ENCODE results near the gene FOXO1. TPM values are rescaled to one million over a fixed set of nuclear protein-coding genes. Genes with fewer than 3 reads are reported as not detected.

The FOXO1 gene
- total RNA-seq, 2 experiments from 2014 or later, result 34.2 to 34.5 TPM

DNA sequence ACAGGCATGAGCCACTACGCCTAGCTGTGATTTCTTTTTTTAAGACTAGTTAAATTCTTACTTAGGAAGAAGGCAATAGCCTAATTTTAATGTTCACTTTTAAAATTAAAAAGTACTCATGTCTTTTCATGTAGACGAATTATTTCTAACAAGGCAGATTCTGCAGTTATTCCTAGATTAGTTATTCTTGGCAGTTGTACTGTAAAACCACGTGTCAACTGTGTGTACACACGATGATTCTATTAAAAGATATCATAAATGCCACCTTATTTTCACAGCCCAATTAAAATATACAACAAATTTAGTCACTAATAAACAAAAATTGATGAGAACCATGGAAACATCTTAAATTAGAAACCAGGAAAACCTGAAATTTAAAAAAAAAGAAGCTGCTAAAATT is 10.6 kb upstream of the FOXO1 start:
- intact Hi-C loops (cut with micrococcal nuclease), result no loop called here
- Mint-ChIP-seq H3K4me1 (ENCODE audit: low read depth) (peaks cover 16% of the 10 kb centered on the region), H3K27ac (no peak overlapping the region), H3K9me3 (no peaks in the 10 kb centered on the region), H3K36me3 (no peaks in the 10 kb centered on the region), H3K4me3 (no peak overlapping the region), H3K27me3 (no peaks in the 10 kb centered on the region)
- no peak for DNase-seq
- POLR2A ChIA-PET, result no interaction called here
- CTCF ChIA-PET, result interaction anchor here (1.4 kb wide), 1 partner anchor 992 kb away, joined by 3 read pairs; no protein-coding TSS in a partner anchor

DNA sequence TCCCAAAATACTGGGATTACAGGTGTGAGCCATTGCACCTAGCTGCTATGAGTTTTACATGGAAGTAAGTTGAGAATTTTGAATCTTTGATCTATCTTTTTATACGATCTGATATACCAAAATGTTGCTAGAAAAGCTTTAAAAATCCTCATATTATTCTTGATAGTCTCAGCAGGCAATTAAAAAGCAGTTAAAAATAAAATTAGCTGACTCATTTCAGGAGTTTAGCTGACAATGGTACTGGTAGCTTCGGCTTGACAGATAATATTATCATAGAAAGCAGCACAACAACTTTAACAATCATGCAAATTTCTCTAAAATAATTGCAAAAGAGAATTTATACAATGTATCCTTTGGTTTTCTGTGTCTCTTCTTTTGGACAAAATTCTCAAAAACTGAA is 9.6 kb upstream of the FOXO1 start:
- H3K9me3 Mint-ChIP-seq, result no peaks in the 10 kb centered on the region
- ChIA-PET CTCF (interaction anchor here (0.6 kb wide), 1 partner anchor 600 kb away, joined by 3 read pairs; no protein-coding TSS in a partner anchor), POLR2A (no interaction called here)
- intact Hi-C loops (cut with micrococcal nuclease), result no loop called here
- no peaks in the 10 kb centered on the region for H3K27me3 Mint-ChIP-seq
- no peaks in the 10 kb centered on the region for H3K36me3 Mint-ChIP-seq
- H3K4me3 Mint-ChIP-seq, result no peak overlapping the region
- no peak overlapping the region for H3K27ac Mint-ChIP-seq
- DNase-seq, result no peak
- H3K4me1 Mint-ChIP-seq (ENCODE audit: low read depth), result peaks cover 19% of the 10 kb centered on the region

DNA sequence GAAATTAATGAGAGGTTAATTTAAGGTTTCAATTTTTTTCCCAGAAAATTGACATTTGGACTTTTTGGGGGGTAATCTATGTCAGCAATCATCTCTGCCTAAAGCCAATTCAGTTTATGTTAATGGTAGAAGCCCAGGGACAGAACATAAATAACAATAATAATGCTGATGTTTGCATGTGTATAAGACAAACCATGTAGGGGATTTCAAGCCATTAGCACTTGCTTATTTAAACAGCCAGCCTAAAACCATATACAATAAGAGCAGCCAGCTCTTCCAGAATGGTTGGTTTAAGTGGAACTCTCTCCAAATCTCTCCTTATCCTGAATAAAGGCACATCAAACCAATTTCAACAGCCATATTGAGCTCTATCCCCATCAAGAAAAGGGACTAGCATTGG is 7.0 kb upstream of the FOXO1 start:
- H3K9me3 Mint-ChIP-seq, result no peaks in the 10 kb centered on the region
- DNase-seq, result no peak

DNA sequence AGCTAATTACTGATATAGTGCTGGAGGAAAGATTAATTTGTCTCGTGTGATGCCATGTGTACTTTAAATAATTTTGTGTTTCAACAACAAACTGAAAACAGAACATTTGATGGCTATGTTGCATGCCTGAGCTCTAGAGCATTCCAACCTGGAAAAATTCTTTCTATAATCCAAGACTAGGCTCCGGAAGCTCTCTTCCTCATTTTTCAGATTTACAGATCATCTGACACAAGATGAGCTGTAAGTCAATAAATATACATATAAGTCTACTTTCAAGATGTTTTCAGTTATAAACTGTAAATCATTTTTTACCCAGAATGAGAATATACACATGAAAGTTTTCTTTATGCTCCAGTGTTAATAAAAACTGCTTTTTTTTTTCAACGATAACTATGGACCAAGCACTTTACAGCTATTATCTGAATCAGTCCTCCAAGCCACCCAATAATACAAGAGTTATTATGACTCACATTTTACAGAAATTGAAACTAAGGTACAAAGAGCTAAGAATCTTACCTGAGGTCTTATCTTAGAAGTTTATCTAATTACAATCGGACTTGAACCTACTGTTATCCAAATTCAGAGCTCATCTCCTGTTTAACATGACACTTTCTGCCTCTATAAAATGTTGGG is 6.4 kb upstream of the FOXO1 start:
- H3K4me1 Mint-ChIP-seq (ENCODE audit: low read depth), result peaks cover 30% of the 10 kb centered on the region
- no peak overlapping the region for H3K27ac Mint-ChIP-seq
- CTCF ChIA-PET, result interaction anchor here (0.6 to 4.2 kb wide), 5 partner anchors 10 to 604 kb away, joined by 3 to 15 read pairs (median 4); no protein-coding TSS in a partner anchor
- POLR2A ChIA-PET, result interaction anchor here (0.8 to 1.0 kb wide), 2 partner anchors 19 to 229 kb away, joined by 3 to 4 read pairs; no protein-coding TSS in a partner anchor
- no peaks in the 10 kb centered on the region for H3K27me3 Mint-ChIP-seq
- no peak overlapping the region for H3K4me3 Mint-ChIP-seq
- no peaks in the 10 kb centered on the region for H3K36me3 Mint-ChIP-seq
- intact Hi-C loops (cut with micrococcal nuclease), result no loop called here
- no peak for DNase-seq
- H3K9me3 Mint-ChIP-seq, result no peaks in the 10 kb centered on the region

More for the DNA sequence above, 7.0 kb upstream of the FOXO1 start:
- ChIA-PET CTCF (interaction anchor here (0.6 to 4.2 kb wide), 4 partner anchors 9 to 605 kb away, joined by 3 to 15 read pairs (median 4); no protein-coding TSS in a partner anchor), POLR2A (interaction anchor here (0.6 to 1.0 kb wide), 3 partner anchors 13 to 229 kb away, joined by 3 to 4 read pairs (median 3); no protein-coding TSS in a partner anchor)
- Mint-ChIP-seq H3K36me3 (no peaks in the 10 kb centered on the region), H3K27ac (no peak overlapping the region), H3K27me3 (no peaks in the 10 kb centered on the region), H3K4me1 (ENCODE audit: low read depth) (peaks cover 24% of the 10 kb centered on the region), H3K4me3 (no peak overlapping the region)
- intact Hi-C loops (cut with micrococcal nuclease), result no loop called here

DNA sequence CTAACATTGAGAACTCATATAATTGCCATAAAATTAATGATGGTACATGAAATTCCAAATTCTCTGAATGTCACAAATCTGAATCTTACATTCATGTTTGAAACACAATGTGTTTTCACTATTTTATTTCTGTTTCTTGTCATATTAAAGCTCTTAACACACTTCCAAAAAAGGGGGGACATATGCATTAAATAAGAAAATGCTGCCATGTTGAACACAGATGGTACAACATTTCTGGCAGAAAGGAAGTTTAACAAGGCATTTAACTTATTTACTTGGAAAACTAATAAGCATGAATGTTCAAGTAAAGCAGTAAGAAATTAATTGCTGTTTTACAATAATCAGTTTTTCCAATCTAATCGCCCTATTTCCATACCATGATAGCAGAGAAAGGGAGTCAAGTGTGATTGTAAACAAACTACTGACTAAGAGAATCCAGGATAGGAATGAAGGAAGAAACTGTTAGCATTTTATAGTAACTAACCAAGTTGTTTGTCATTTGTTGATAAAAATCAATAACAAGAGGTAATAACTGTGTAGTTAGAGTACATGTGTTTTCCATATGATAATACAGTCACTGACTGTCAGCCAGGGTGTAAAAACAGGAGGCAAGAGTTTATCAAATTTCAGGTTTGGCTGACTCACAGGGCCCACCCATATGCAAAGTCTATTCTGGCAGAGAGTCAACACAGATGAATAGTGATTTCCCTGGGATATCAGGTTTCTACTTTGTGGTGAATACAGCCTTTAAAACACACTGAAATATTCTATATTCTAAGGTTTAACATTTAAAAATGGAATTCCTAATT is 5.7 kb upstream of the FOXO1 start:
- ChIA-PET POLR2A (interaction anchor here (0.8 kb wide), 1 partner anchor 228 kb away, joined by 4 read pairs; no protein-coding TSS in a partner anchor), CTCF (interaction anchor here (0.7 to 4.2 kb wide), 2 partner anchors 11 to 249 kb away, joined by 3 to 15 read pairs; no protein-coding TSS in a partner anchor)
- Mint-ChIP-seq H3K4me1 (ENCODE audit: low read depth) (peaks cover 36% of the 10 kb centered on the region), H3K36me3 (no peaks in the 10 kb centered on the region), H3K27ac (no peak overlapping the region), H3K27me3 (no peaks in the 10 kb centered on the region), H3K9me3 (no peaks in the 10 kb centered on the region), H3K4me3 (no peak overlapping the region)
- peak; percentile 32 for DNase-seq
- intact Hi-C loops (cut with micrococcal nuclease), result no loop called here

DNA sequence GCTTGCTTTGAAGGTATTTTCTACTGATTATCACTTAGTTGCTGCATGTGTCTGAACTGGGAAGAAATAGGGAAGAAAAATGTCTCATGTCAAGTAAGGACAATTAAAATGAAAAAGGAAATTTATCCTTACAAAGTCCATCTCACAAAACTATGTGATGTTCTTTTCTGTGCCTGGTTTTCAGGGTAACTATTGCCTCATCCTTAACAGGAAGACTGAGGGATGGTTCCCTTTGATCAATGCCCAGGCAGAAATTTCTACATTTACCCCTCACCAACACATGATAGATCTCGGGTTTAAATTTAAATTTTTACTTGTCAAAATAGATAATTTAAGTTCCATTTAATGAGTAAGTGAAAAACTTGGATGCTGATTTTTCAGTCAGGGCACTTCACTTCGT is 3.9 kb upstream of the FOXO1 start:
- Mint-ChIP-seq H3K4me1 (ENCODE audit: low read depth) (peaks cover 36% of the 10 kb centered on the region), H3K36me3 (peaks cover 2% of the 10 kb centered on the region)
- intact Hi-C loops (cut with micrococcal nuclease), result no loop called here

DNA sequence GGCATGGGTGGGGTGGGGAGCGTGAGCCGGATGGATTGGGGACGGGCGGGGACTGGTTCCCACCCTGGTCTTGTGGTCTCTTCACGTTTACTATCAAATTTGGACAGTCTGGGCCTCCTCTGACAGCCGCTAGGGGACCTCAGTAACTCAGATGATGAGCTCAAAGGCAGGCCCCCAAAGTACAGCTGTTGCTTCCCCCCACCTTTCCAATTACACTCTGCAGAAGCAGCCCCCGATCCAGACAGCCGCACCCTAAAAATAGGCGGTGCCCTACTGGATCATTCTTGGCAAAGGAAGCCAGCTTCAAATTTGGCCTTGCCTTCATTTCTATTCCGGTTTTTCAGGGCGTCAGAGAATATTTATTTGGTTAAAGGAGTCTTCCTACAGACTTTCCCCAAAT is 1.9 kb upstream of the FOXO1 start:
- Mint-ChIP-seq H3K27me3 (no peaks in the 10 kb centered on the region), H3K27ac (no peak overlapping the region), H3K4me3 (peak overlapping the region; percentile 77), H3K4me1 (ENCODE audit: low read depth) (peaks cover 33% of the 10 kb centered on the region), H3K9me3 (no peaks in the 10 kb centered on the region), H3K36me3 (peaks cover 13% of the 10 kb centered on the region)
- CTCF ChIA-PET, result interaction anchor here (0.6 to 2.0 kb wide), 15 partner anchors 14 to 985 kb away, joined by 3 to 10 read pairs (median 4); no protein-coding TSS in a partner anchor
- POLR2A ChIA-PET, result interaction anchor here (0.6 to 1.2 kb wide), 2 partner anchors 16 to 91 kb away, joined by 3 read pairs; no protein-coding TSS in a partner anchor
- intact Hi-C loops (cut with micrococcal nuclease), result loop anchor here (10.0 kb wide), 1 partner anchor 1634 kb away; the partner anchor contains the start of genes NHLRC3 and PROSER1
- peak; percentile 50 for DNase-seq

More for the DNA sequence above, 3.9 kb upstream of the FOXO1 start:
- H3K27ac Mint-ChIP-seq, result no peak overlapping the region
- no peak for DNase-seq
- H3K9me3 Mint-ChIP-seq, result no peaks in the 10 kb centered on the region
- CTCF ChIA-PET, result no interaction called here
- H3K4me3 Mint-ChIP-seq, result no peak overlapping the region
- POLR2A ChIA-PET, result no interaction called here
- no peaks in the 10 kb centered on the region for H3K27me3 Mint-ChIP-seq

DNA sequence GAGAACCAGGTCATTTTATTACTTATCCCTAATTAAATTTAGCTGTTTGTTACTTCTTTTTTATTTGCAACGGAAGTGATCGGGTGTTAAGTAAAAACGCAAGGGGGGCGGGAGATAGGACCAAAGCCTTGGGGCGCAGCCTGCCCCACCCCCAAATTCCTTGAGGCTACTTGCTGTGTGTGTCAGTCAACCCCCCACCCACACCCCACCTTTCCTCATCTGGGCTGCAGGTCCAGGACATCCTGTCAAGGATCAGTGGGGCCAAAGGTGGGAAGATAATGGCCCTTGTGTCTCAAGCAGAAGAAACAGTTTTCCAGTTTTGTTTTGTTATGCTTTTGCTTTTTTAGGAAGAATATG is 1.2 kb upstream of the FOXO1 start:
- H3K27me3 Mint-ChIP-seq, result no peaks in the 10 kb centered on the region
- POLR2A ChIA-PET, result interaction anchor here (1.2 kb wide), 1 partner anchor 15 kb away, joined by 3 read pairs; no protein-coding TSS in a partner anchor

DNA sequence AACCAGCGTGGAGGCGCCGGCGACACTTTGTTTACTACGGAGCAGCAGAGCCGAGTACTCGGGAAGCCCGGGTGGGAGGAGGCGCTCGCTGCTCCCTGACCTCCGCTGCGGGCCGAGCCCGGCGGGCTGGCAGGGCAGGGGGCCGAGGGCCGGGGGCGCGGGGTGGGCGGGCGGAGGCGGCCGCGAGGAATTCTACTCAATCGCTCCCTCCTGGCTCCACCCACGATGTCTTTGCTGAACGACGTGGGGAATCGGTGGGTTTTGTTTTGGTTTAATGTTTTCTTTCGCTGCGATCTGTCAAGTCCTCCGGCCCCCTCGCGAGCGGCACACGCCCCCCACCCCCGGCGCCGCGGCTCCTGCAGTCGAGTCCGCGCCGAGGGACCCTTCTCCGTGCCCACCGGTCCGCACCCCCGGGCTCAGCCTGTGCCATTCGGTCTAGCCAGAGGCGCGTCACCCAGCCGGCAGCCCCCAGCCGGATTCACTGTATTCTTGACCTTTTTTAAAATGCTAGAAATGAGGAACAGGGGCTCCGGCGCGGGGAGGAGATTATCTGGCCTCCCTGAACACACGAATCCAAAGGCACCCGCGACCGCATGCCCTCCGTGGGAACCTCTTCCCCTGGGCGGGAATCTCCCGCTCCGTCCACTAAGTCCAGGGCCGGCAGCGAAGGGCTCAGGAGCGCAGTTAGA is 636 bp upstream of the FOXO1 start:
- Mint-ChIP-seq H3K36me3 (peaks cover 15% of the 10 kb centered on the region), H3K27ac (peak overlapping the region; percentile 72), H3K4me3 (peak overlapping the region; percentile 77), H3K9me3 (no peaks in the 10 kb centered on the region), H3K27me3 (no peaks in the 10 kb centered on the region), H3K4me1 (ENCODE audit: low read depth) (peaks cover 30% of the 10 kb centered on the region)
- CTCF ChIA-PET, result interaction anchor here (1.4 to 2.0 kb wide), 5 partner anchors 15 to 598 kb away, joined by 3 to 10 read pairs (median 5); no protein-coding TSS in a partner anchor
- DNase-seq, result peak; percentile 45
- POLR2A ChIA-PET, result interaction anchor here (1.2 to 5.2 kb wide), 3 partner anchors 14 to 351 kb away, joined by 3 to 39 read pairs (median 6); no protein-coding TSS in a partner anchor
- intact Hi-C loops (cut with micrococcal nuclease), result loop anchor here (2.0 to 10.0 kb wide), 2 partner anchors 110 to 1632 kb away; partner anchors contain the start of genes NHLRC3 and PROSER1

More for the DNA sequence above, 1.2 kb upstream of the FOXO1 start:
- intact Hi-C loops (cut with micrococcal nuclease), result loop anchor here (2.0 to 10.0 kb wide), 2 partner anchors 109 to 1633 kb away; partner anchors contain the start of genes NHLRC3 and PROSER1
- Mint-ChIP-seq H3K9me3 (no peaks in the 10 kb centered on the region), H3K27ac (peak overlapping the region; percentile 72), H3K4me1 (ENCODE audit: low read depth) (peaks cover 31% of the 10 kb centered on the region), H3K4me3 (peak overlapping the region; percentile 77), H3K36me3 (peaks cover 15% of the 10 kb centered on the region)
- no peak for DNase-seq
- CTCF ChIA-PET, result interaction anchor here (1.4 to 2.0 kb wide), 6 partner anchors 14 to 598 kb away, joined by 3 to 10 read pairs (median 5); no protein-coding TSS in a partner anchor

DNA sequence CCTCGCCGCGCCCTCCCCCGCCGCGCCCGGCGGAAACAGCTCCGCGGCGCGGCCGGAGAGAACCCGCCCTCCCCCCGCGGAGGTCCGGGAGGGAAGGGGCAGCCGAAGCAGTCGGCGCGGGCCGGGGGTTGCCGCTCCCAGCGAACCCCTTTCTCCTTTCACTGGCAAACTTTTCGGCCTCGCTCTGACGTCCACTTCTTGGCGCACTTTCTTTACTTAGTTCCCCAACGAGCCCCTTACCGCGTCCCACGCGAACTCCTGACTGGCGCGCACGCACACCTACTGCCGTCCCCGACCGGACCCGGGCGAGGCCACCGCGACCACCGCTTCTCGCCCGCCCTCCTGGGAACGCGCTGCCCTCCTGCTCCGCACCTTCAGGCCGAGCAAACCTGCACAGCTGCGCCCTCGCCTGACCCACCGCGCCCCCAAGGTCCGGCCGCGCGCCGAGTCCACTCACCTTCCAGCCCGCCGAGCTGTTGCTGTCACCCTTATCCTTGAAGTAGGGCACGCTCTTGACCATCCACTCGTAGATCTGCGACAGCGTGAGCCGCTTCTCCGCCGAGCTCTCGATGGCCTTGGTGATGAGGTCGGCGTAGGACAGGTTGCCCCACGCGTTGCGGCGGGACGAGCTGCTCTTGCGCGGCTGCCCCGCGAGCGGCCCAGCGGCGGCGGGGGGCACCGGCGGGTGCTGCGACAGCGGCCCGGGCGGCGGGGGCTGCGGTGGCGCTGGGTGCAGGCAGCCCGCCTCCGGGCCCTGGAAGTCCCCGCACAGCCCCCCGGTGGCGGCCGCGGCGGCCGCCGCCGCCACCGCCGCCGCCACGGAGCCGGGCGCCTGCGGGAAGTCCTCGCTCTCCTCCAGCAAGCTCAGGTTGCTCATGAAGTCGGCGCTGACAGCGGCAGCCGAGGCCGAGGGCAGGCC is 1.1 kb downstream of the FOXO1 start:
- Mint-ChIP-seq H3K4me3 (peak overlapping the region; percentile 91), H3K9me3 (no peaks in the 10 kb centered on the region), H3K4me1 (ENCODE audit: low read depth) (peaks cover 42% of the 10 kb centered on the region), H3K36me3 (peaks cover 22% of the 10 kb centered on the region), H3K27ac (peak overlapping the region; percentile 96), H3K27me3 (no peaks in the 10 kb centered on the region)
- peak; percentile 51 for DNase-seq
- CTCF ChIA-PET, result interaction anchor here (0.9 to 2.3 kb wide), 4 partner anchors 12 to 887 kb away, joined by 3 to 4 read pairs (median 3); no protein-coding TSS in a partner anchor
- POLR2A ChIA-PET, result interaction anchor here (0.7 to 5.2 kb wide), 24 partner anchors 12 to 888 kb away, joined by 3 to 39 read pairs (median 4); no protein-coding TSS in a partner anchor
- intact Hi-C loops (cut with micrococcal nuclease), result loop anchor here (2.0 to 10.0 kb wide), 2 partner anchors 111 to 1631 kb away; partner anchors contain the start of genes NHLRC3 and PROSER1

All from activated CD4-positive, alpha-beta memory T cell treated with anti-CD3 and anti-CD28 coated beads for 36 hours (primary cell).